ENCODE measurements around the gene CX3CR1.
"Not testable (repeated sequence)": the region's sequence is repeated elsewhere in the genome, so short reads cannot be mapped to it uniquely, and the experiment has no call there.

The CX3CR1 gene

DNA sequence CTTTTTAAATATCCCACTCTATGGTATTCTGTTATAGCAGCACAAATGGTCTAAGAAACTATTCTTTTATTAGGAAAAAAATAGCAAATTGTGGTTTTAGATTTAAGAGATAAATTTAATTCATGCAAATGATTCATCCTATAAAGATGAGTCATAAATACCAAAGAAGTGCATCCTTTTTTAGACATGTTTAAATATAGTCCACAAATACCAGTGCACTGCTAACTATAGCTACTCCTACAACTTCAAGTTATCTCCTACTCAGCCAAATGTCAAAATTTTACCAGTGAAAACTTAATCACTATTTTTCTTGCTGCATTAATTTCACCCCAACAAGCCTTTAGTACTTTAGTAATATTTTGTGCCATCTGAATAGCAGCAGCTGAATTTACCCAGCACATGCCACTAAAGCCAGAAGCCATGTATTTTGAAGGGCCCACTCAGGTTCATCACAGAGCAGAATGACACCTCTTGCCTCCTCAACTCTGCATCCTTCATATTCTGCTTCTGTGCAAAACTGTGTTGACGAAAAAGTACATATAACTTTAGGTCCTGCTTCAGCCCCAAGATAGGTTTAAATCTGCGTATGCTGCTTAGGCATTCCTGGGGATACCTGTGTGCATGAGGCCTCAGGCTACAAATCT, 24.9 kb downstream of the CX3CR1 start:
- DNase-seq (ENCODE audit: low read depth in 1 of 2, low spot score in 1 of 2), result no peak
- in situ Hi-C loops (cut with HindIII; ENCODE audit: low pct_unique_long_range_greater_than_20kb, low sequenced_read_pairs), result no loop called here
- TF ChIP-seq JUND (IDR thresholded peaks at IDR 0.05; ENCODE audit: low read depth), result no peak

DNA sequence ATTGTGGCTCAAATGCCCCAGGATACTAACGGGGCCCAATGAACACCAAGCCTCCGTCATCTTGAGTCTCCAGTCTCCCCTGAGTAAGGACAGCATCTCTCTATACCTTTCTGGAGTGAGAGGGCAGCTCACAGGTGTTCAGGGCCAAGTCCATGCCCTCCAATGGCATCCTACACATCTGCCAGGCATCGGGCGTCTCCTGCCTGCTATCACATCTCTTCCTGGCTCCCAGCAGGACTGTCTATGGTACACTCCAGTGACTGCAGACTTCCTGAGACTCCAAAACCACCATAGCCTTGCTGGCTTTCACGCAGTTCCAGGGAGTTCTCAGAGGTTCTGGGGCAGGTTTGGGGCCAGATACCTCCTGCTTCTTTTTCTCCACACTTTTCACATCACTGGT, 28.3 kb downstream of the CX3CR1 start:
- DNase-seq (ENCODE audit: low read depth in 1 of 2, low spot score in 1 of 2), result no peak
- in situ Hi-C loops (cut with HindIII; ENCODE audit: low pct_unique_long_range_greater_than_20kb, low sequenced_read_pairs), result no loop called here
- no peak for TF ChIP-seq JUND (IDR thresholded peaks at IDR 0.05; ENCODE audit: low read depth)

DNA sequence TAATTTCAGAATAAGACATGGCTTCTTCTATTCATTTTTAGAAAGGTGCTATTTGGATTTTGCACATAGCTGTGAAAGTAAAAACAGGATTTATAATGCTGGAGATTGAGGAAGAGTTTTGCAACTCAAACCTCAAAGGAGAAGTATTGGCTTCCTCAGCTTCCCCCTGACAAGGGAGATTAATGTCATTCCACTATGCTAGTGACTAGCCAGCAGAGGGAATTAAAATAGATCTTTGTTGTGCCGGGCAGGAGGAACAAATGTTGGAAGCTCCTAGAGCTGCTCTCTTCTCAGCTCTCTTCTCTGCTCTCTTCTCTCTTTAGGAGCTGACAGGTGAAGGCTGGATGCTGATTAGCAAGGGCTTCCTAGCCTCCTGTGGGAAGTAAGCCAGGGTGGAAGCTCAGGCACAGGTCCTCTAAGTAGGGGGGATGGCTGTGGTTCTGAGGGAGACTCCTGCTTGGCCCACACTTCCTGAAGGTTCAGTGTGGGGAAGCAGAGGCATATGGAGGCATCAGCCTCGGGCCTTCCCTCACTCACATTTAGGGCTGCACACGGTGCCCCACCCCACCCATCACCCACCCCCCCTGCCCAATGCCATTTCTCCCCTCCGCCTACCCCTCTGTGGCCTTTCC, 29.6 kb downstream of the CX3CR1 start:
- in situ Hi-C loops (cut with HindIII; ENCODE audit: low pct_unique_long_range_greater_than_20kb, low sequenced_read_pairs), result no loop called here

DNA sequence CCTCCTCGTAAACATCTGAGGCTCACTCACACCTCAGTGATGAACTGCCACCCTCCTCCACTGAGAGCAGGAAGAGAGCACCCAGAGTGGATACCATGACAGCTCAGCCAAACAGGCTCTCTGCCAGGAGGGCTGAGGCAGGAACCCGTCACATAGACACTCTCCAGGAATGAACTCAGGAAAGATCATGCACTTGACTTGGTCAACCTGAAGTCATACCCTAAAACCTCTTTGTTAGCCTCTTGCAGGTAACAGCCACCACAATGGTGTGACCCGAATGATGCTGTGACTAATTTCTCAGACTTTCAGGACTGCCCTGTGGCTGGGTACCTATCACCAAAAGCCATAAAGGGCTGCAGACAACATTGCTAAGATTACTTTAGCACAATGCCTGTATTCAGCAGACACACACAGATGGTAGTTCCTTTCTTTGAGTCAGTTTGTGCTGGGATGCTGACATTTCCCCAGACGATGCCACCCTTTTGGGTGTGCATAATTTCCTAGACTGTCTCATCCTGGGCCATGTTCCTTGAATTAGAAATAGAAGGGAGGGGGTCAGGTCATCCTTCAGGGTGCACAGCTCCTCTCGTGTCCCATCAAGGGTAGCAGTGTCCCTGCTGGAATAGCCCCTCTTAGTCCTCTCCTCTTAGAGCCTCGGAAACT, 30.3 kb downstream of the CX3CR1 start:
- in situ Hi-C loops (cut with HindIII; ENCODE audit: low pct_unique_long_range_greater_than_20kb, low sequenced_read_pairs), result no loop called here
- no peak for DNase-seq (ENCODE audit: low read depth in 1 of 2, low spot score in 1 of 2)
- TF ChIP-seq JUND (IDR thresholded peaks at IDR 0.05; ENCODE audit: low read depth), result no peak

More for the DNA sequence above, 29.6 kb downstream of the CX3CR1 start:
- TF ChIP-seq JUND (IDR thresholded peaks at IDR 0.05; ENCODE audit: low read depth), result no peak
- no peak for DNase-seq (ENCODE audit: low read depth in 1 of 2, low spot score in 1 of 2)

DNA sequence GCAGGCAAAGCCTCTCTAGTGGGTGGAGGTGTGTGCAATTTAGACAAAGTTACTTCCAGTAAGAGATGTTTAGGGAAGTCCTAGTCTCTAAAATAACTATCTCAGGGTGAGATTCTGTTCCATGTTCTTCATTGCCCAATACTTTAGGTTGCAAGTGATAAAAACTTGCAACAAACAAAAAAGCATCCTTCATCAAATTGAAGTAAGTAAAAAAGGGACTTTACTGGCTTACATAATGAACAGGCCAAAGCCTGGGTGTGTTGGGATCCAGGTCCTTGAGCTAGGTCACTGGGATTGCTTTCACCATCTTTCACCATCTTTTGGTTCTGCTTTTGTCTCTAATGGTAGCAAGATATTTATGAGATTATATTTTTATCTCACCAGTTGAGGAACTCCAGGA, 38.3 kb downstream of the CX3CR1 start:
- no peak for TF ChIP-seq JUND (IDR thresholded peaks at IDR 0.05; ENCODE audit: low read depth)
- DNase-seq (ENCODE audit: low read depth in 1 of 2, low spot score in 1 of 2), result no peak
- in situ Hi-C loops (cut with HindIII; ENCODE audit: low pct_unique_long_range_greater_than_20kb, low sequenced_read_pairs), result no loop called here

DNA sequence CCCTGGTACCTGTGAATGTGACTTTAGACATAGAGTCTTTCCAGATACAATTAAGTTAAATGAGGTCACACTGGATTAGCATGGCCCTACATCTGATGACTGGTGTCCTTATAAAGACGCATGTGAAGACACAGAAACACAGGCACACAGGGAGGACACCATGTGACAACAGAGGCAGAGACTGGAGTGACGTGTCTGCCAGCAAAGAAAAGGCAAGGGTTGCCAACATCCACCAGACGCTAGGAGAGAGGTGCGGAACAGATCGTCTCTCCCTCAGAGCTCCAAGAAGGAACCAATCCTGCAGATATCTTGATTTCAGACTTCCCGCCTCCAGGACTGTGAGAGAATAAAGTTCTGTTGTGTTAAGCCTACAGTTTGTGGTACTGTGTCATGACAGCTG, 42.8 kb downstream of the CX3CR1 start:
- in situ Hi-C loops (cut with HindIII; ENCODE audit: low pct_unique_long_range_greater_than_20kb, low sequenced_read_pairs), result no loop called here
- DNase-seq (ENCODE audit: low read depth in 1 of 2, low spot score in 1 of 2), result no peak
- TF ChIP-seq JUND (IDR thresholded peaks at IDR 0.05; ENCODE audit: low read depth), result no peak

DNA sequence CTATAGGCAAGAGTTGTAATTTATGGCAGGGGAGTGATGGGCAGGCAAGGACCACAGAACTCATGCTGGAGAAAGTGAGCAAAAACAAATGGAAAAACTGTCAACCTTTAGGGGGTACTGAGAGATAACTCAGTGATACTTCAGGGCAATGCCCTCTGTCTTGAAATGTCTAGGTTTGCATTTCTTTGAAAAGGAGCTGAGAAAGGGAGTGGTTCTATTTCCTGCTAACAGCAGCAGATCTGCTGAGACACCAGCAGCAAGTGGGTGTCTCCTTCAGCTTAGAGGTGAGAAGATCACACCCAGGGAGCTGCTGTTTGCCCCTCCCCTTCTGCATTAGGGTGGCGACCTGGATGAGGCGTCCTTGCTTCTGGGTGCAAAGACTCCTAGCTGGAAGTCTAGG, 45.2 kb downstream of the CX3CR1 start:
- no peak for TF ChIP-seq JUND (IDR thresholded peaks at IDR 0.05; ENCODE audit: low read depth)
- DNase-seq (ENCODE audit: low read depth in 1 of 2, low spot score in 1 of 2), result no peak
- in situ Hi-C loops (cut with HindIII; ENCODE audit: low pct_unique_long_range_greater_than_20kb, low sequenced_read_pairs), result no loop called here

DNA sequence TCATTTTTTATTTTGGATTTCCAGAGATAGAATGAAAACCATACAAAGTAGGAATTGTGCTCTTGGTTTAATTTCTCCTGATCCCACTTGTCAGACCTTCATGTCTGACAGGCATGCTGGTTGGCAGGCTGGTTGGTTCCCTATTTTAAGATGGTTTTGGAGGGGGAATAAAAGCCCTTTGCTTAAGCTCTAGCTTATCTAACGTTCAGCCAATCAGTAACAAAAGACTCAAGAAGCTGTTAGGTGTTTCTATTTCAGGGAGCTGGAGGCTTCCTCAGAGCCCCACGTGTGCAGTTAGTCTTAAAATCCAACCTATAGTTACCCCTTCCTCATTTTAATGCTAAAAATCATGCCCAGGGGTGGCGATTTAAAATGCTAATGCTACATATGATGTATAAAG, 47.0 kb downstream of the CX3CR1 start:
- no peak for DNase-seq (ENCODE audit: low read depth in 1 of 2, low spot score in 1 of 2)
- no peak for TF ChIP-seq JUND (IDR thresholded peaks at IDR 0.05; ENCODE audit: low read depth)
- in situ Hi-C loops (cut with HindIII; ENCODE audit: low pct_unique_long_range_greater_than_20kb, low sequenced_read_pairs), result no loop called here

DNA sequence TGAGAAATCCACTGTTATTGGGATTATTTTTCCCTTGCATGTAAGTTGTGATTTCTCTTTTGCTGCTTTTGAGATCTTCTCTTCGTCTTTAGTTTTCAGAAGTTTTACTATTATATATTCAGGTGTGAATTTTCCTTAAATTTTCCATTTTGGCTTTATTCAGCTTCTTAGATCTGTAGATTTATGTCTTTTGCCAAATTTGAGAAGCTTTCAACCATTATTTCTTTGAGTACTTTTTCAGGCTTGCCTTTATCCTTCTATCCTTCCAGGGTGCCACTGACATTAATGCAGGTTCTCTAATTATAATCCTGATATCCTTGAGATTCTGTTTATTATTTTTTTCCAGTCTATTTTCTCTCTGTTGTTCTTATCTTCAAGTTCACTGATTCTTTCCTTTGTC, 49.4 kb downstream of the CX3CR1 start:
- TF ChIP-seq JUND (IDR thresholded peaks at IDR 0.05; ENCODE audit: low read depth), result no peak
- in situ Hi-C loops (cut with HindIII; ENCODE audit: low pct_unique_long_range_greater_than_20kb, low sequenced_read_pairs), result no loop called here
- no peak for DNase-seq (ENCODE audit: low read depth in 1 of 2, low spot score in 1 of 2)

DNA sequence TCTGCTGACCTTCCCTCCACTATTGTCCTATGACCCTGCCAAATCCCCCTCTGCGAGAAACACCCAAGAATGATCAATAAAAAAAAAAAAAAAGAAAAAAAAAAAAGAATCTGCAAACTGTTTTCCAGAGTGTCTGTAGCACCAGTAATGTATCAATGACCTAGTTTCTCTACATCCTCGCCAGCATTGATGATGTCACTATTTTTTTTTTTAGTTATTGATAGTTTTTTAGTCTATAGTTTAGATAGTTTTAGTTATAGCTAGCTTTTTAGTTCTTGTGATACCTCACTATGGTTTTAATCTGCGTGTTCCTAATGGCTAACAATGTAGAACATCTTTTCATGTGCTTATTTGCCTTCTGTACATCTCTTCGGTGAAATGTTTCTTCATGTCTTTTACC, 51.3 kb downstream of the CX3CR1 start:
- TF ChIP-seq JUND (IDR thresholded peaks at IDR 0.05; ENCODE audit: low read depth), result no peak
- in situ Hi-C loops (cut with HindIII; ENCODE audit: low pct_unique_long_range_greater_than_20kb, low sequenced_read_pairs), result no loop called here
- no peak for DNase-seq (ENCODE audit: low read depth in 1 of 2, low spot score in 1 of 2)

DNA sequence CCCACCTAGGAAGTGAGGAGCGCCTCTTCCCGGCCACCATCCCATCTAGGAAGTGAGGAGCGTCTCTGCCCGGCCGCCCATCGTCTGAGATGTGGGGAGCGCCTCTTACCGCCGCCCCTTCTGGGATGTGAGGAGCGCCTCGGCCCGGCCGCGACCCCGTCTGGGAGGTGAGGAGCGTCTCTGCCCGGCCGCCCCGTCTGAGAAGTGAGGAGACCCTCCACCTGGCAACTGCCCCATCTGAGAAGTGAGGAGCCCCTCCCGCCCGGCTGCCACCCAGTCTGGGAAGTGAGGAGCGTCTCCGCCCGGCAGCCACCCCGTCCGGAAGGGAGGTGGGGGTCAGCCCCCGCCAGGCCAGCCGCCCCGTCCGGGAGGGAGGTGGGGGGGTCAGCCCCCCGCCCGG, 52.2 kb downstream of the CX3CR1 start:
- in situ Hi-C loops (cut with HindIII; ENCODE audit: low pct_unique_long_range_greater_than_20kb, low sequenced_read_pairs), result not testable (repeated sequence)

DNA sequence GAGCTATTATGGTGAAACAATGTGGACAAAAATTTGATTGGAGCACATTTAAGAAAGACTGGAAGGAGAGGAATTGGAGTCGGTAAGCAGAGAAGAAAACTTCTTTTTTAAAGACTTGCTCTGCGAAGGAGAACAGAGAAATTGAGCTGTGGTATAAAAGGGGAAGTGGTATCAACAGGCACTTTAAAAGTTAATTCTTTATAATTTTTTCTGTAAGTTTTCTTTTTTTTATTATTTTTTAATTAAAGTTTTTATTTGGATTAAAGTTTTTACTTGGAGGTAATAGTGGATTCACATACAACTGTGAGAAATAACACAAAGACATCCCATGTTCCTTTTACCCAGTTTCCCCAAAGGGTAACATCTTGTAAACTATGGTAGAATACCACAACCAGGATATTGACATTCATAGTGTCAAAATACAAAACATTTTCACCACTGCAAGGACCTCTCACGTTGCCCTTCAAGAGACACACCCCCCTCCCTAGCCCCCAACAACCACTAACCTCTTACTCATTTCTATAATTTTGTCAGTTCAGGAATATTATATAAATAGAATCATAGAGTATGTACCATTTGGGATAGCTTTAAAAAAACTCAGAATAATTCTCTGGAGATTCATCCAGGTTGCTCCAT, 53.6 kb downstream of the CX3CR1 start:
- no peak for TF ChIP-seq JUND (IDR thresholded peaks at IDR 0.05; ENCODE audit: low read depth)
- no peak for DNase-seq (ENCODE audit: low read depth in 1 of 2, low spot score in 1 of 2)
- in situ Hi-C loops (cut with HindIII; ENCODE audit: low pct_unique_long_range_greater_than_20kb, low sequenced_read_pairs), result no loop called here

More for the DNA sequence above, 52.2 kb downstream of the CX3CR1 start:
- not testable (repeated sequence) for DNase-seq (ENCODE audit: low read depth in 1 of 2, low spot score in 1 of 2)

DNA sequence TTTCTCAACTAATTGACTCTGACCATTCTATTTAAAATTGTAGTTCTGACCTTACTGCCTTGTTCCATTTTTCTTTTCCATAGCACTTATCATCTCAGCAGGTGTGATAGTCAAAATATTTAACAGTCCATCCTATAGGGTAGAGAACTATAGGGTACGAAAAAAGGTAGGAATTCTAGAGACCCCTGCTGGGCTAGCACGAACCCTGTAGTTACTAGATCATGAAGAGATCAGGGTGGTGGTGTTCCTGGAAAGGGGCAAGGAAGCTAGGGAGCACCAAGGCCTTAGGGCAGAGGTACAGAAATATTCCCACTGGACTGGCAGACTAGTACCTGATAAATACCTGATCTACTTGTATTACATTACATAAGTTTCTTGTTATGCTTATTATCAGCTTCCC, 55.5 kb downstream of the CX3CR1 start:
- in situ Hi-C loops (cut with HindIII; ENCODE audit: low pct_unique_long_range_greater_than_20kb, low sequenced_read_pairs), result no loop called here
- TF ChIP-seq JUND (IDR thresholded peaks at IDR 0.05; ENCODE audit: low read depth), result no peak
- no peak for DNase-seq (ENCODE audit: low read depth in 1 of 2, low spot score in 1 of 2)

Data from T47D (cell line).